ENCODE data around the gene ELOA. TPM values are rescaled to one million over a fixed set of nuclear protein-coding genes. Genes with fewer than 3 reads are reported as not detected.

The ELOA gene
- total RNA-seq, 2 donors from 2014 or later: 34.7 to 39.7 TPM

DNA sequence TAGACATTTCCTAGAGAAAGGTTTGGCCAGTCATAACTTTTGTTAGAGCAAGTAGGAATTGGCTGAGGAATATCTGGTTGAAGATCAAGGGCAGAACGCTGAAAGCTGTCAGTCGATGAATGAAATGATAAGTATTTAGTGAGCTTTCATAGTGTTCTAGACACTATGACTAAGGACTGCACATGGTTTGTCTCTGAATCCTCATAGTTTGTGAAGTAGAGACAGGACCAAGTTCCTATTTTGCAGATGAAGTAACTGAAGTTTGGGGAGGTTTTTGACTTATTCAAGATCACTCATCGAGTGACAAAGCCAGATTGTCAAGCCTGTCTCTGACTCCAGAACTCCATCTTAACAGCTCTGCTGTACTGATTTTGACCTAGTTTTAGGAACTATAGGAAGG is 4.7 kb downstream of the ELOA start:
- peak overlapping the region; percentile 9 for H3K4me3 Mint-ChIP-seq
- peak overlapping the region; percentile 53 for H3K27ac Mint-ChIP-seq
- peaks cover 45% of the 10 kb centered on the region for H3K4me1 Mint-ChIP-seq
- no peak for DNase-seq
- ATAC-seq: no peak
- peaks cover 6% of the 10 kb centered on the region for H3K36me3 Mint-ChIP-seq (ENCODE audit: low read depth)
- H3K9me3 ChIP-seq (ENCODE audit: control insufficient read depth, low read length, poor library complexity, severe bottlenecking): no peaks in the 10 kb centered on the region
- H3K27me3 Mint-ChIP-seq: no peaks in the 10 kb centered on the region

DNA sequence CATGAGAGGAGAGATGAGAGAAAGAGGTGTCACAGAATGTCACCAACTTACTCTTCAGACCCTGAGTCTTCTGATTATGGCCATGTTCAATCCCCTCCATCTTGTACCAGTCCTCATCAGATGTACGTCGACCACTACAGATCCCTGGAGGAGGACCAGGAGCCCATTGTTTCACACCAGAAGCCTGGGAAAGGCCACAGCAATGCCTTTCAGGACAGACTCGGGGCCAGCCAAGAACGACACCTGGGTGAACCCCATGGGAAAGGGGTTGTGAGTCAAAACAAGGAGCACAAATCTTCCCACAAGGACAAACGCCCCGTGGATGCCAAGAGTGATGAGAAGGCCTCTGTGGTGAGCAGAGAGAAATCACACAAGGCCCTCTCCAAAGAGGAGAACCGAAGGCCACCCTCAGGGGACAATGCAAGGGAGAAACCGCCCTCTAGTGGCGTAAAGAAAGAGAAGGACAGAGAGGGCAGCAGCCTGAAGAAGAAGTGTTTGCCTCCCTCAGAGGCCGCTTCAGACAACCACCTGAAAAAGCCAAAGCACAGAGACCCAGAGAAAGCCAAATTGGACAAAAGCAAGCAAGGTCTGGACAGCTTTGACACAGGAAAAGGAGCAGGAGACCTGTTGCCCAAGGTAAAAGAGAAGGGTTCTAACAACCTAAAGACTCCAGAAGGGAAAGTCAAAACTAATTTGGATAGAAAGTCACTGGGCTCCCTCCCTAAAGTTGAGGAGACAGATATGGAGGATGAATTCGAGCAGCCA is 8.0 kb downstream of the ELOA start:
- peaks cover 6% of the 10 kb centered on the region for H3K36me3 Mint-ChIP-seq (ENCODE audit: low read depth)
- H3K27me3 Mint-ChIP-seq: no peaks in the 10 kb centered on the region
- DNase-seq (peak in 1 of 3 donors; percentile 20), ATAC-seq (peak; percentile 68)
- no peak overlapping the region for H3K4me3 Mint-ChIP-seq
- H3K4me1 Mint-ChIP-seq: peaks cover 29% of the 10 kb centered on the region
- peak overlapping the region; percentile 49 for H3K27ac Mint-ChIP-seq
- no peaks in the 10 kb centered on the region for H3K9me3 ChIP-seq (ENCODE audit: control insufficient read depth, low read length, poor library complexity, severe bottlenecking)

DNA sequence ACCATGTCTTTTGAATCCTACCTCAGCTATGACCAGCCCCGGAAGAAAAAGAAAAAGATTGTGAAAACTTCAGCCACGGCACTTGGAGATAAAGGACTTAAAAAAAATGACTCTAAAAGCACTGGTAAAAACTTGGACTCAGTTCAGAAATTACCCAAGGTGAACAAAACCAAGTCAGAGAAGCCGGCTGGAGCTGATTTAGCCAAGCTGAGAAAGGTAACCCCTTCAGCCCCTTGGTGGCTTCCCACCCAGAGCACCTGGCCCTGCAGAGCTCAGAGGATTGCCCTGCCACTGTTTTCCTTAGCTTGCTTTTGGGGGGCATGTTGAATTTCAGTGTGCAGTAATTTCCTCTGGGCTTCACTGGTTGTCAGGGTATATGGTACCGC is 8.5 kb downstream of the ELOA start:
- peaks cover 6% of the 10 kb centered on the region for H3K36me3 Mint-ChIP-seq (ENCODE audit: low read depth)

DNA sequence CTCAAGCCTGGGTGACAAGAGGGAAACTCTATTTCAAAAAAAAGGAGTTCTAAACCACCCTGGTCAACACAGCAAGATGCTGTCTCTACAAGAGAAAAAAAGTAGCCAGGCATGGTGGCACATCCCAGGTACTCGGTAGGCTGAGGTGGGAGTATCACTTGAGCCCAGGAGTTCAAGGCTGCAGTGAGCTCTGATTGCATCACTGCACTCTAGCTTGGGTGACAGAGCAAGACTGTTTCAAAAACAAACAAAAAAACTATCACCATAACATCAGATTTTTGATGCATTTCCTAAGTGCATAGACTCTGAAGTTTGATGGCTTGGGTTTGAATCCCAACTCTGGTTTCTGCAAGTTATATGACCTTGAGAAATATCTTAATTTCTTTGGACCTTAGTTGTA is 9.6 kb downstream of the ELOA start:
- Mint-ChIP-seq H3K36me3 (ENCODE audit: low read depth) (peaks cover 6% of the 10 kb centered on the region), H3K4me3 (no peak overlapping the region), H3K27me3 (no peaks in the 10 kb centered on the region), H3K27ac (no peak overlapping the region), H3K4me1 (peaks cover 14% of the 10 kb centered on the region)
- DNase-seq: no peak
- ATAC-seq: no peak
- no peaks in the 10 kb centered on the region for H3K9me3 ChIP-seq (ENCODE audit: control insufficient read depth, low read length, poor library complexity, severe bottlenecking)

More for the DNA sequence above, 8.5 kb downstream of the ELOA start:
- ATAC-seq (no peak), DNase-seq (no peak)
- Mint-ChIP-seq H3K27ac (no peak overlapping the region), H3K27me3 (no peaks in the 10 kb centered on the region), H3K4me1 (peaks cover 25% of the 10 kb centered on the region), H3K4me3 (no peak overlapping the region)
- H3K9me3 ChIP-seq (ENCODE audit: control insufficient read depth, low read length, poor library complexity, severe bottlenecking): no peaks in the 10 kb centered on the region

DNA sequence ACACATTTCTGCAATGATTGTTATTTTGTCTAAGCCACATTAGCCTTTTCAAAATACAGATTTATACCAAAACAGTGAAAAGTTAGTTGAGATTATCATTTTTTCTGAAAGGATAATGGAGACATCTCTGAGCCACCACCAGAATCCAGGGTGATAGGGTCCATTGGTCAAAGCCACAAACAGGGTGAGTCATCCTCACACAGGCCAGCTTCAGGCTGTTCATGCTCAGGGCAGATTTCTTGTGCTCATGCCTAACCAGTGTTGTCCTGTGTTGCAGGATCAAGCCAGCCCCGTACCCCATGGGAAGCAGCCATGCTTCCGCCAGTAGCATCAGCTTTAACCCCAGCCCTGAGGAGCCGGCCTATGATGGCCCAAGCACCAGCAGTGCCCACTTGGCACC is 13.4 kb downstream of the ELOA start:
- Mint-ChIP-seq H3K4me3 (no peak overlapping the region), H3K27ac (peak overlapping the region; percentile 37), H3K36me3 (ENCODE audit: low read depth) (peaks cover 4% of the 10 kb centered on the region), H3K27me3 (no peaks in the 10 kb centered on the region), H3K4me1 (peaks cover 4% of the 10 kb centered on the region)
- ATAC-seq: no peak
- no peaks in the 10 kb centered on the region for H3K9me3 ChIP-seq (ENCODE audit: control insufficient read depth, low read length, poor library complexity, severe bottlenecking)
- DNase-seq: no peak

DNA sequence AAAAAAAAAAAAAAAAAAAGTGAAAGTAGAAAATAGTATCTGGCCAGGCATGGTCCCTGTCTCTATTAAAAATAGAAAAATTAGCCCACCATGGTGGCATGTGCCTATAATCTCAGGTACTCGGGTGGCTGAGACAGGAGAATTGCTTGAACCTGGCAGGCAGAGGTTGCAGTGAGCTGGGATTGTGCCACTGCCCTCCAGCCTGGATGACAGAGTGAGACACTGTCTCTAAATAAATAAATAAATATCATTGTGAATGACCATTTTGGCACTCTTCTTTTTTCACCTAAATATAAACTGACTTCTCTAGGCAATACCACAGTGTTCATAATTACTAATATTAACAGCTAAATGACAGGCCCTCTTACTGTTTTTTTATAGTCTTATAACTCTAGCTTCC is 14.5 kb downstream of the ELOA start:
- no peaks in the 10 kb centered on the region for H3K9me3 ChIP-seq (ENCODE audit: control insufficient read depth, low read length, poor library complexity, severe bottlenecking)
- no peak overlapping the region for H3K27ac Mint-ChIP-seq
- H3K27me3 Mint-ChIP-seq: no peaks in the 10 kb centered on the region
- ATAC-seq (no peak), DNase-seq (no peak)
- H3K4me3 Mint-ChIP-seq: no peak overlapping the region
- H3K4me1 Mint-ChIP-seq: peaks cover 4% of the 10 kb centered on the region
- peaks cover 4% of the 10 kb centered on the region for H3K36me3 Mint-ChIP-seq (ENCODE audit: low read depth)

DNA sequence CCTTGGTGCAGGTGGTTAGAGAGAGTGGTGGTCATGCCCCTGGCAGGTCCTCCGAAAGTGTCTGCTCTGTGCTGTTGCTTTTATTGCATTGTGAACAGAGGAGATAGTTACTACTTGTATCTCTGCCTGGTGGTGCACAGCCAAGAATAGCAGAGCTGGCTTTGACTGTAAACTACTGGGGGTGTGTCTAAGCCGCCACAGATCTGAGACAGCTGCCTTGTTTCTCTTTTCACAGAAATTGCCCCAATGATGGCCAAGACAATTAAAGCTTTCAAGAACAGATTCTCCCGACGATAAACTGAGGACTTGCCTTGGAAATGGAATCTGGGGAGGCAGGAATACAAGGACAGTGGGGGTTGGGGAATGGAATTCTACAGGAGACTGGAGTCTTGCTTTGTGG is 16.0 kb downstream of the ELOA start:
- Mint-ChIP-seq H3K4me3 (no peak overlapping the region), H3K27me3 (no peaks in the 10 kb centered on the region), H3K36me3 (ENCODE audit: low read depth) (peaks cover 4% of the 10 kb centered on the region), H3K4me1 (peaks cover 6% of the 10 kb centered on the region), H3K27ac (no peak overlapping the region)
- DNase-seq: no peak
- ATAC-seq: no peak
- H3K9me3 ChIP-seq (ENCODE audit: control insufficient read depth, low read length, poor library complexity, severe bottlenecking): no peaks in the 10 kb centered on the region

DNA sequence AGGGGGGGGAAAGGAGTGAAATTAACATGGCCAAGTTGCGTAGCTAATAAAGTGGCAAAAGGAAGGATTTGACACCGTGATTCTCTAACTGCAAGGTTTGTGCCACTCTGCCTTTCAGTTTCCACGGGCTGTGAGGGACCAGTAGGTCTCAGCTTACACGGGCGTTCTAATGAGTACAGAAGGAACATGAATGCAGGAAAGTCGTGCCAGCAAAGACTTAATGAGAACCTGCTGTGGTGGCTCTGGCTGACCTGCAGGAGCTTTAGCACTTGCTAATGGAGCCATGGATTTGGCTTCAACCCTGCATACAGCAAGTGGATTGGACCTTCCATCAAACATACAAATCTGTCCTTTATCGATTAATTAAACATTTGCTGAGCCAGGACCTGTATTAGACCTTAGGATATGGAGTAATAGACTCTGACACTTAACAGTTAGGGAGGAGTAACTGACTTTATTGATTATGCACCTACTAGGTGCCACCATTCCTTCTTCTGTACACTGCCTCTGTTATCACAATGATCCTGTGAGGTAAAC is 19.8 kb downstream of the ELOA start:
- Mint-ChIP-seq H3K4me1 (peaks cover 6% of the 10 kb centered on the region), H3K36me3 (ENCODE audit: low read depth) (peaks cover 4% of the 10 kb centered on the region)

DNA sequence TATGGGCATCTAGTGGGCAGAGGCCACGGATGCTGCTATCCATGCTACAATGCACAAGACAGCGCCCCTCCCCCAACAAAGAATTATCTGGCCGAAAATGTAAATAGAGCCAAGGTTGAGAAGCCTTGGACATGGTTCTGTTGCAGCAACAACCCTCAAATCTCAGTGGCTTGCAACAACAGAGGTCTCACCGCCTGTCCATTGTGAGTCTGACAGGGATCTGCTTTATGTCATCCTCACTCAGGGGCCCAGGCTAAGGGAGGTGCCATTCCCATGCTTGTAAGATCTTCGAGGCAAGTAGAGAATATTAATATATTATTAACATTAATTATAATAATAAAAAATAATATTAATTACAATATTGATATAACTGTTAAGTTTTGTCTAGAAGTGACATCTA is 25.5 kb downstream of the ELOA start:
- Mint-ChIP-seq H3K36me3 (ENCODE audit: low read depth) (no peaks in the 10 kb centered on the region), H3K27me3 (no peaks in the 10 kb centered on the region), H3K4me3 (no peak overlapping the region), H3K27ac (no peak overlapping the region), H3K4me1 (peaks cover 4% of the 10 kb centered on the region)
- H3K9me3 ChIP-seq (ENCODE audit: control insufficient read depth, low read length, poor library complexity, severe bottlenecking): no peaks in the 10 kb centered on the region
- DNase-seq: no peak
- no peak for ATAC-seq

More for the DNA sequence above, 19.8 kb downstream of the ELOA start:
- DNase-seq (no peak), ATAC-seq (no peak)
- H3K4me3 Mint-ChIP-seq: no peak overlapping the region
- H3K9me3 ChIP-seq (ENCODE audit: control insufficient read depth, low read length, poor library complexity, severe bottlenecking): no peaks in the 10 kb centered on the region
- no peaks in the 10 kb centered on the region for H3K27me3 Mint-ChIP-seq
- H3K27ac Mint-ChIP-seq: no peak overlapping the region

DNA sequence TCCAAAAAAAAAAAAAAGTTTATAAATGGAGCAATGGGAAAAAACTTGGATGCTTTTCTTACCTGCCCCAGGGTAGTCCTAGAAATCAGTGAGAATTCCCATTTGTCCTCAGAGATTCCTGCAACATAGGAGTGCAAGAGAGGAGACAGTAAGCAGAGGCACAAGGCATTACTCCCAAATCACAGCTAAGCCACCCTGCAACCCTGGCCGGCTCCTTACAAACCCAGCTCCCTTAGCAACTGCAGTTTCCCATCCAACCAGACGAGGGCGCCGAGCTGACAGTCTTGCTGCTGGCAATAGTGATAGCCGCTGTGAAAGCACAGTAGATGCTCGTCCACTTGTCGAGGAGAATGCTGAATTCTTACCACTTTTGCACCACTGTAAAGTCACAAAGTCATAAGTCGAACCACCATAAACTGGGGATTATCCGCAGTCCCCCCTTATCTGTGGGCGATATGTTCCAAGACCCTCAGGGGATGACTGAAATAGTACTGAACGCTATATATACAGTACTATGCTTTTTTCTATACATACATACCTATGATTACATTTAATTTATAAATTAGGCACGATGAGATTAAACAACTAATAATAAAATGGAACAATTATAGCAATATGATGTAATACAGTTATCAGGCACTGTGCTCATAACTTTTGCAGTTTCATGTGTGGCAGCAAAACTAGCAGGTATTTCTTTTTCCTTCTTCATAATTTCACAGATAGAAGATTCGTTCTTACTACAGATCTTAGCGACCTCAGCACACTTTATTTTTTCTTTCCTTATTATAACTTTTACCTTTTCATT is 29.0 kb downstream of the ELOA start:
- H3K9me3 ChIP-seq (ENCODE audit: control insufficient read depth, low read length, poor library complexity, severe bottlenecking): no peaks in the 10 kb centered on the region
- no peaks in the 10 kb centered on the region for H3K27me3 Mint-ChIP-seq
- DNase-seq: peak; percentile 66 to 69 (median 69)
- no peaks in the 10 kb centered on the region for H3K36me3 Mint-ChIP-seq (ENCODE audit: low read depth)
- ATAC-seq: peak; percentile 83
- H3K27ac Mint-ChIP-seq: no peak overlapping the region
- peaks cover 2% of the 10 kb centered on the region for H3K4me1 Mint-ChIP-seq
- no peak overlapping the region for H3K4me3 Mint-ChIP-seq

DNA sequence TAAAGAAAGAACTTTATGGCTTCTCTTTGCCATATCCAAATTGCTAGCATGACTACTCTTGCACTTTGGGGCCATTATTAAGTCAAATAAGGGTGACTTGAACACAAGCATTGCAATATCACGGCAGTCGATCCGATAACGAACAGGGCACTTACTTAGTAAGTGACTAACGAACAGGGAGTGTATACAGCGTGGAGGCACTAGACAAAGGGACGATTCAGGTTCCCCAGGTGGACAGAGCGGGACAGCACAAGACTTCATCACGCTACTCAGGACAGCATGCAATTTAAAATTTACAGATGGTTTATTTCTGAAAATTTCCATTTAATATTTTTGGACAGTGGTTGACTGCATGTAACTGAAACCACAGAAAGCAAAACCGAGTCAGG is 29.6 kb downstream of the ELOA start:
- no peak overlapping the region for H3K4me3 Mint-ChIP-seq
- no peak for ATAC-seq
- no peaks in the 10 kb centered on the region for H3K36me3 Mint-ChIP-seq (ENCODE audit: low read depth)
- H3K27ac Mint-ChIP-seq: no peak overlapping the region
- no peaks in the 10 kb centered on the region for H3K27me3 Mint-ChIP-seq
- peaks cover 2% of the 10 kb centered on the region for H3K4me1 Mint-ChIP-seq
- H3K9me3 ChIP-seq (ENCODE audit: control insufficient read depth, low read length, poor library complexity, severe bottlenecking): no peaks in the 10 kb centered on the region
- DNase-seq: no peak

DNA sequence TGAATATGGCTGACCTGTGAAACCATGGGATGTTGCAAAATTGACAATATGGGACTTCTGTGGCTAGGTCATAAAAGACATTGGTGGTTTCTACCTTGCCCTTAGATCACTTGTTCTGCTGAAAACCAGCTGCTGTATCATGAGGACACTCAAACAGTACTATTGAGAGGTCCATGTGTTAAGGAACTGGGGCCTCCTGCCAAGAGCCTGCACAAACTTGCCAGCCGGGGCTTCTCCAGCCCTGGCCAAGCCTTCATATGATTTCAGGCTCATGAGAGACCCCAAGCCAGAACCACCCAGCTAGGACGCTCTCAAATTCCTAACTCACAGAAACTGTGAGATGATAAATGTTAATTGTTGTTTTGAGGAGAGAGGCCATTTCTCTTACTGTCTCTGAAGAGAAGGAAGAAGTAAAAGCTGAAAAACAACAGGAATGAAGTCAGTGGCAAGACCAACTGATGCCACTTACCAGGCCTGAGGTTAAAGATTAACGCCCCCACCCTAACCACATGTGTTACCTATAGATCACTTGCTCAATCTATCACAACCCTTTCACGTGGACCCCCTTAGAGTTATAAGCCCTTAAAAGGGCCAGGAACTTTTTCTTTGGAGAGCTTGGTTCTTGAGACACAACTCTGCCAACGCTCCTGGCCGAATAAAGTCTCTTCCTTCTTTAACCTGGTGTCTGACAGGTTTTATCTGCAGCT is 31.1 kb downstream of the ELOA start:
- no peak overlapping the region for H3K27ac Mint-ChIP-seq
- H3K4me3 Mint-ChIP-seq: no peak overlapping the region
- no peaks in the 10 kb centered on the region for H3K9me3 ChIP-seq (ENCODE audit: control insufficient read depth, low read length, poor library complexity, severe bottlenecking)
- peaks cover 7% of the 10 kb centered on the region for H3K4me1 Mint-ChIP-seq
- H3K36me3 Mint-ChIP-seq (ENCODE audit: low read depth): no peaks in the 10 kb centered on the region
- ATAC-seq (no peak), DNase-seq (no peak)
- H3K27me3 Mint-ChIP-seq: no peaks in the 10 kb centered on the region

DNA sequence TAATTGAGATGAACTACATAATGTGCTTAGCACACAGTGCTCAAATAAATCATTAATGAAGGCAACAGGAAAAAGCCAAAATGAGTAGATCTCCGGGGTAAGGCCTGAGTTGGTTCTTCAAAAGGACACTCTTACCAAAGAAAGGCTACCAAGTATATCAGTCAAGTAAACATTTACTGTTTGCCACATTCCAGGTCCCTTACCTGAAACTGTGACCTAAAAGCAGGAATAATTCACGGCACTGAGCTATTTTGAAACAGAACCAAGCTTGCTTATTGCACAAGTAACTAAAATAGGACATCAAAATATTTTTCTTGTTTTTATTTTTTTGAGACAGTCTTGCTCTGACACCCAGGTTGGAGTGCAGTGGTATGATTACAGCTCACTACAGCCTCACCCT is 32.9 kb downstream of the ELOA start:
- no peak overlapping the region for H3K27ac Mint-ChIP-seq
- H3K4me1 Mint-ChIP-seq: peaks cover 15% of the 10 kb centered on the region
- no peak overlapping the region for H3K4me3 Mint-ChIP-seq
- H3K36me3 Mint-ChIP-seq (ENCODE audit: low read depth): no peaks in the 10 kb centered on the region
- no peaks in the 10 kb centered on the region for H3K27me3 Mint-ChIP-seq
- DNase-seq (no peak), ATAC-seq (no peak)
- no peaks in the 10 kb centered on the region for H3K9me3 ChIP-seq (ENCODE audit: control insufficient read depth, low read length, poor library complexity, severe bottlenecking)

Data from T-helper 17 cell (primary cell).